HepG2 (cell line): ENCODE measurements around the gene NOP58.

Experiments used
- EP300 ChIP-seq, 3 experiments: sonication (generic) in 1 of 3; formaldehyde crosslinking in 1 of 3; IDR thresholded peaks; 2 replicates each; pipeline versions ENCODE4 v1.5.1 to v1.6.1; 2011 to 2020; ENCODE audit warnings: low read depth in 2 of 3, low read length in 2 of 3, borderline replicate concordance in 1 of 3, improper control_type of control experiment in 1 of 3, mild to moderate bottlenecking in 1 of 3, missing genetic modification reagents in 1 of 3, moderate library complexity in 1 of 3
- EZH2 ChIP-seq: conservative IDR thresholded peaks from 2 replicates; pipeline ENCODE4 v1.6.1; 2012; ENCODE audit warnings: mild to moderate bottlenecking, low read depth, low read length, moderate library complexity
- MTF1 ChIP-seq: sonication (generic); formaldehyde crosslinking; IDR thresholded peaks from 2 replicates; pipeline ENCODE4 v1.5.0; 2020; ENCODE audit warnings: missing genetic modification reagents
- NAIF1 ChIP-seq: sonication (generic); formaldehyde crosslinking; IDR thresholded peaks from 2 replicates; pipeline ENCODE4 v1.5.0; 2020; ENCODE audit warnings: mild to moderate bottlenecking, missing genetic modification reagents, borderline replicate concordance
- ZNF234 ChIP-seq: sonication (generic); formaldehyde crosslinking; conservative IDR thresholded peaks from 2 replicates; pipeline ENCODE4 v1.5.1; 2020; ENCODE audit warnings: mild to moderate bottlenecking, missing genetic modification reagents
- ZNF296 ChIP-seq: sonication (generic); formaldehyde crosslinking; conservative IDR thresholded peaks from 2 replicates; pipeline ENCODE4 v1.5.0; 2020; ENCODE audit warnings: mild to moderate bottlenecking, missing genetic modification reagents
- ZNF3 ChIP-seq: IDR thresholded peaks from 2 replicates; pipeline ENCODE4 v1.7.0; 2017; ENCODE audit warnings: inconsistent platforms
- ZNF589 ChIP-seq: sonication (generic); formaldehyde crosslinking; conservative IDR thresholded peaks from 2 replicates; pipeline ENCODE4 v1.8.0; 2022; ENCODE audit warnings: mild to moderate bottlenecking, moderate library complexity, missing genetic modification reagents
- ZNF616 ChIP-seq: sonication (generic); formaldehyde crosslinking; IDR thresholded peaks from 2 replicates; pipeline ENCODE4 v1.5.0; 2020; ENCODE audit warnings: low read depth, mild to moderate bottlenecking, missing genetic modification reagents
- TF ChIP-seq, protein P1 (sequence below): sonication (generic); formaldehyde crosslinking; IDR thresholded peaks from 2 replicates; pipeline ENCODE4 v1.5.0; 2020; ENCODE audit warnings: mild to moderate bottlenecking, missing genetic modification reagents, moderate library complexity
- TF ChIP-seq, protein P2 (sequence below): sonication (generic); formaldehyde crosslinking; IDR thresholded peaks from 2 replicates; pipeline ENCODE4 v1.4.0; 2020; ENCODE audit warnings: missing genetic modification reagents, borderline replicate concordance
- TF ChIP-seq, protein P3 (sequence below): sonication (generic); formaldehyde crosslinking; IDR thresholded peaks from 2 replicates; pipeline ENCODE4 v1.8.0; 2022; ENCODE audit warnings: mild to moderate bottlenecking, missing genetic modification reagents, borderline replicate concordance

DNA sequence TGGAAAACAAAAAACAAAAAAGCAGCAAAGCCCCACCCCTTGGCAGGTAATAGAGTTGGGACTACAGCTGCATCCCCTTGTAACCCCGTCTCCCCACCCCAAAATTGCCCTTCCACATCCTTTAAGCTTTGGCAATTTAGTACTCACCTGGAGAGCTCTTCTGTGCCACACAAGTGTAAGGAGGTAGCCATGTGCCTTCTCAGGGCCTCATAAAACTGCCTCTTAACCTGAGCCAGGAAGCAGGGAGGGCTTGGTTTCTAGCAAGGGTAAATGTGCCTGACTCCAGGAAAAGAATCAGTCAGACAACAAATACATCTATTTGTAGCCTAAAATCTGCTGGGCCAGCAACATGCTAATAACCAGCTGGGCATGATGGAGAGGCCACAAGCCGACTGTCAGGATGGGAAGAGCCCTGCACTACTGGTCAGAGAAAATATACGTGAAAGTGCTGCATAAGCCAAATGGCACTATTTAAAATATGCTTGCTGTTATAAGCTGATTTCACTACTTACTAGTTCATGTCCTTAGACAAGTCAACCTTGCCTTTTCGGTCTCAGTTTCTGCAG lies 46.3 kb downstream of the NOP58 start:
- TF ChIP-seq, protein P1, sequence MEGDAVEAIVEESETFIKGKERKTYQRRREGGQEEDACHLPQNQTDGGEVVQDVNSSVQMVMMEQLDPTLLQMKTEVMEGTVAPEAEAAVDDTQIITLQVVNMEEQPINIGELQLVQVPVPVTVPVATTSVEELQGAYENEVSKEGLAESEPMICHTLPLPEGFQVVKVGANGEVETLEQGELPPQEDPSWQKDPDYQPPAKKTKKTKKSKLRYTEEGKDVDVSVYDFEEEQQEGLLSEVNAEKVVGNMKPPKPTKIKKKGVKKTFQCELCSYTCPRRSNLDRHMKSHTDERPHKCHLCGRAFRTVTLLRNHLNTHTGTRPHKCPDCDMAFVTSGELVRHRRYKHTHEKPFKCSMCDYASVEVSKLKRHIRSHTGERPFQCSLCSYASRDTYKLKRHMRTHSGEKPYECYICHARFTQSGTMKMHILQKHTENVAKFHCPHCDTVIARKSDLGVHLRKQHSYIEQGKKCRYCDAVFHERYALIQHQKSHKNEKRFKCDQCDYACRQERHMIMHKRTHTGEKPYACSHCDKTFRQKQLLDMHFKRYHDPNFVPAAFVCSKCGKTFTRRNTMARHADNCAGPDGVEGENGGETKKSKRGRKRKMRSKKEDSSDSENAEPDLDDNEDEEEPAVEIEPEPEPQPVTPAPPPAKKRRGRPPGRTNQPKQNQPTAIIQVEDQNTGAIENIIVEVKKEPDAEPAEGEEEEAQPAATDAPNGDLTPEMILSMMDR (CRISPR knock-in tag), result no peak
- TF ChIP-seq, protein P2, sequence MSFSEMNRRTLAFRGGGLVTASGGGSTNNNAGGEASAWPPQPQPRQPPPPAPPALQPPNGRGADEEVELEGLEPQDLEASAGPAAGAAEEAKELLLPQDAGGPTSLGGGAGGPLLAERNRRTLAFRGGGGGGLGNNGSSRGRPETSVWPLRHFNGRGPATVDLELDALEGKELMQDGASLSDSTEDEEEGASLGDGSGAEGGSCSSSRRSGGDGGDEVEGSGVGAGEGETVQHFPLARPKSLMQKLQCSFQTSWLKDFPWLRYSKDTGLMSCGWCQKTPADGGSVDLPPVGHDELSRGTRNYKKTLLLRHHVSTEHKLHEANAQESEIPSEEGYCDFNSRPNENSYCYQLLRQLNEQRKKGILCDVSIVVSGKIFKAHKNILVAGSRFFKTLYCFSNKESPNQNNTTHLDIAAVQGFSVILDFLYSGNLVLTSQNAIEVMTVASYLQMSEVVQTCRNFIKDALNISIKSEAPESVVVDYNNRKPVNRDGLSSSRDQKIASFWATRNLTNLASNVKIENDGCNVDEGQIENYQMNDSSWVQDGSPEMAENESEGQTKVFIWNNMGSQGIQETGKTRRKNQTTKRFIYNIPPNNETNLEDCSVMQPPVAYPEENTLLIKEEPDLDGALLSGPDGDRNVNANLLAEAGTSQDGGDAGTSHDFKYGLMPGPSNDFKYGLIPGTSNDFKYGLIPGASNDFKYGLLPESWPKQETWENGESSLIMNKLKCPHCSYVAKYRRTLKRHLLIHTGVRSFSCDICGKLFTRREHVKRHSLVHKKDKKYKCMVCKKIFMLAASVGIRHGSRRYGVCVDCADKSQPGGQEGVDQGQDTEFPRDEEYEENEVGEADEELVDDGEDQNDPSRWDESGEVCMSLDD (CRISPR knock-in tag), result no peak
- TF ChIP-seq, protein P3, sequence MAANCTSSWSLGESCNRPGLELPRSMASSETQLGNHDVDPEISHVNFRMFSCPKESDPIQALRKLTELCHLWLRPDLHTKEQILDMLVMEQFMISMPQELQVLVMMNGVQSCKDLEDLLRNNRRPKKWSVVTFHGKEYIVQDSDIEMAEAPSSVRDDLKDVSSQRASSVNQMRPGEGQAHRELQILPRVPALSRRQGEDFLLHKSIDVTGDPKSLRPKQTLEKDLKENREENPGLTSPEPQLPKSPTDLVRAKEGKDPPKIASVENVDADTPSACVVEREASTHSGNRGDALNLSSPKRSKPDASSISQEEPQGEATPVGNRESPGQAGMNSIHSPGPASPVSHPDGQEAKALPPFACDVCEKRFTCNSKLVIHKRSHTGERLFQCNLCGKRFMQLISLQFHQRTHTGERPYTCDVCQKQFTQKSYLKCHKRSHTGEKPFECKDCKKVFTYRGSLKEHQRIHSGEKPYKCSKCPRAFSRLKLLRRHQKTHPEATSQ, result no peak
- TF ChIP-seq ZNF234 (CRISPR knock-in tag), result no peak
- no peak for TF ChIP-seq ZNF3 (CRISPR knock-in tag)
- no peak for TF ChIP-seq NAIF1 (CRISPR knock-in tag)
- no peak for TF ChIP-seq MTF1 (CRISPR knock-in tag)
- TF ChIP-seq ZNF616, result no peak
- TF ChIP-seq EZH2, result no peak
- TF ChIP-seq EP300 (IDR thresholded peaks at IDR 0.05; ENCODE audit: low read depth in 2 of 2, low read length in 2 of 2), result no peak
- TF ChIP-seq EP300 (CRISPR knock-in tag; IDR thresholded peaks at IDR 0.05; ENCODE audit: borderline replicate concordance), result no peak
- no peak for TF ChIP-seq ZNF589 (CRISPR knock-in tag)
- TF ChIP-seq ZNF296, result no peak
